ENCODE results near the gene ANKRD63.

The ANKRD63 gene

GRCh38 chr15:40313531-40314398, 30.9 kb upstream of the ANKRD63 start:
- no peak for DNase-seq (ENCODE audit: low read depth)

- DNase-seq (ENCODE audit: low read depth): no peak
Observed at GRCh38 chr15:40312370-40313158, 29.7 kb upstream of the ANKRD63 start.

GRCh38 chr15:40310993-40311392, 28.1 kb upstream of the ANKRD63 start:
- no peak for DNase-seq (ENCODE audit: low read depth)

- peak; percentile 38 for DNase-seq (ENCODE audit: low read depth)
Observed at GRCh38 chr15:40310001-40310959, 27.4 kb upstream of the ANKRD63 start.

GRCh38 chr15:40309344-40309862, 26.5 kb upstream of the ANKRD63 start:
- no peak for DNase-seq (ENCODE audit: low read depth)

GRCh38 chr15:40307421-40308211, 24.8 kb upstream of the ANKRD63 start, which contains the start of gene PLCB2:
Gene PLCB2 (minus strand): TSS chr15:40307935. CDS start chr15:40307672, 263 bp downstream.
- peak; percentile 45 for DNase-seq (ENCODE audit: low read depth)

GRCh38 chr15:40306908-40307307, 24.0 kb upstream of the ANKRD63 start:
- DNase-seq (ENCODE audit: low read depth): no peak

GRCh38 chr15:40306371-40306770, 23.5 kb upstream of the ANKRD63 start:
- DNase-seq (ENCODE audit: low read depth): no peak

- no peak for DNase-seq (ENCODE audit: low read depth)
Observed at GRCh38 chr15:40305281-40305680, 22.4 kb upstream of the ANKRD63 start.

- no peak for DNase-seq (ENCODE audit: low read depth)
Observed at GRCh38 chr15:40303576-40303975, 20.7 kb upstream of the ANKRD63 start.

GRCh38 chr15:40302981-40303380, 20.1 kb upstream of the ANKRD63 start:
- no peak for DNase-seq (ENCODE audit: low read depth)

- no peak for DNase-seq (ENCODE audit: low read depth)
Observed at GRCh38 chr15:40302288-40302886, 19.5 kb upstream of the ANKRD63 start.

- no peak for DNase-seq (ENCODE audit: low read depth)
Observed at GRCh38 chr15:40301467-40302179, 18.8 kb upstream of the ANKRD63 start.

GRCh38 chr15:40300771-40301170, 17.9 kb upstream of the ANKRD63 start:
- no peak for DNase-seq (ENCODE audit: low read depth)

- no peak for DNase-seq (ENCODE audit: low read depth)
Observed at GRCh38 chr15:40300367-40300766, 17.5 kb upstream of the ANKRD63 start.

- no peak for DNase-seq (ENCODE audit: low read depth)
Observed at GRCh38 chr15:40298216-40298935, 15.5 kb upstream of the ANKRD63 start.

GRCh38 chr15:40297356-40297755, 14.5 kb upstream of the ANKRD63 start:
- DNase-seq (ENCODE audit: low read depth): no peak

GRCh38 chr15:40296561-40297230, 13.8 kb upstream of the ANKRD63 start:
- no peak for DNase-seq (ENCODE audit: low read depth)
